GM15510 (cell line): ENCODE results near the gene WDR45.

Experiments
- POLR2A ChIP-seq: IDR thresholded peaks from 3 replicates; pipeline ENCODE4 v1.6.1; 2011; ENCODE audit warnings: borderline replicate concordance; ENCODE audit not compliant: insufficient read length; ENCODE audit errors: extremely low read depth

WDR45 gene

DNA sequence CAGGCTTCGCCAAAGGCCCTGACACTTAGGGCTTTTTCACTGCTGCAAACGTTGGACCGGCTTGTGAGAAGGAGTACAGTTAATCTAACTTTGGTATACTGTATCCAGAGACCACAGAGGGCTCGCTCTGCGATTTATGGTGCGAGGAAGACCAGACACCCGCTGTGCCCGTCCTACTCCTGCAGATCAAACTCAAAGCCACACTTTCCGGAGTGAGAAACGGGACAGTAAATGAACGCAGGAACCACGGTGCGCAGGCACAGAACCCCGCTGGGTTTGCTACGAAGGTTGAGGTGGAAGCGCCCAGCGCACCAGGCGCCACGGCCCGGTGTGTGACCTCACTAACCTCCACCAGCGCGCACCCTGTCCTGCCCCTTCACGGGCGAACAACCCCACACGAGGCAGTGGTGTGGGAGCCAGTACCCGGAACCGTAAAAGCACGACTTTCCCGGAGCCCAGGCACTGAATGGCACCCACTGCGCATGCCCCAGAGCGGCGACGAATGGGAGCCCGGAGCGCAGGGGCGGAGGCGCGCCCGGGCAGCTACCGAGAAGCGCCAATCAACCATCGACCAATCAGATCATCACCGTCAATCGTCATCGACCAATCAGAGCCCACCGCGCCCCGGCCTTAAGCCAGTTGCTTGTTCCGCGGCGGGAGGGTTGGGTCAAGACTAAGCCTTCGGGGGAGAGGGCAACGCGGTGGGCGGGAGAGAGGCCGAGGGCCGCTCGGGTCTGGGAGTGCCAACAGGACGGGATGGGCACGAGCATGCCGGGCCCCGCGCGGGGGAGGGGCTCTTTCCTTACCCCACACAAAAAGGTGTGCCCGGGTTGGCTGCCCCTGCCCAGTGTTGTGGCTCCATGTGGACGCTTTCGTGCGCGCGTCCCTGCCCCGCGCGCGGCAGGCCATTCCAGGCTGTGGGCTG lies 21.3 kb upstream of the WDR45 start:
- TF ChIP-seq POLR2A: peak; percentile 71

DNA sequence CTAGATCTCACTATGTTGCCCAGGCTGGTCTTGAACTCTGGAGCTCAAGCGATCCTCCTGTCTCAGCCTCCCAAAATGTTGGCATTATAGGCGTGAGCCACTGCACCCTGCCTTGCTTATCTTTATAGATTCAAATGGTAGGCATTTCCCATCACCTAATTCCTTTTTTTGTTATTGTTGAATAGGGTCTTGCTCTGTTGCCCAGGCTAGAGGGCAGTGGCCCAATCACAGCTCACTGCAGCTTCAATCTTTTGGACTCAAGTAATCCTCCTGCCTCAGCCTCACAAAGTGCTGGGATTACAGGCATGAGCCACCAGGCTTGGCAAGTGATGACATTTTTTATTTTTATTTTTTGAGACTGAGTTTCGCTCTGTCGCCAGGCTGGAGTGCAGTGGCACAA lies 16.7 kb upstream of the WDR45 start:
- no peak for TF ChIP-seq POLR2A

DNA sequence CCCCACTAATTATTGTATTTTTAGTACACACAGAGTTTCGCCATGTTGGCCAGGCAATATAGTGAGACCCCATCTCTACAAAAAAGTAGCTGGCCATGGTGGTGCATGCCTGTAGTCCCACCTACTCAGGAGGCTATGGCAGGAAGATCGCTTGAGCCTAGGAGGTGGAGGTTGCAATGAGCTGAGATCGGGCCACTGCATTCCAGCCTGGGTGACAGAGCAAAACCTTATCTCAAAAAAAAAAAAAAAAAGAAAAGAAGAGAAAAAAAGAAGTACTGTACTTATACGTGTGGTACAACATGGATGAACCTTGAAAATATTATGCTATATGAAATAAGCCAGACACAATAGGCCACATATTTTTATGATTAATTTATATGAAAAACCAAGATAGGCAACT lies 9.9 kb upstream of the WDR45 start:
- no peak for TF ChIP-seq POLR2A

DNA sequence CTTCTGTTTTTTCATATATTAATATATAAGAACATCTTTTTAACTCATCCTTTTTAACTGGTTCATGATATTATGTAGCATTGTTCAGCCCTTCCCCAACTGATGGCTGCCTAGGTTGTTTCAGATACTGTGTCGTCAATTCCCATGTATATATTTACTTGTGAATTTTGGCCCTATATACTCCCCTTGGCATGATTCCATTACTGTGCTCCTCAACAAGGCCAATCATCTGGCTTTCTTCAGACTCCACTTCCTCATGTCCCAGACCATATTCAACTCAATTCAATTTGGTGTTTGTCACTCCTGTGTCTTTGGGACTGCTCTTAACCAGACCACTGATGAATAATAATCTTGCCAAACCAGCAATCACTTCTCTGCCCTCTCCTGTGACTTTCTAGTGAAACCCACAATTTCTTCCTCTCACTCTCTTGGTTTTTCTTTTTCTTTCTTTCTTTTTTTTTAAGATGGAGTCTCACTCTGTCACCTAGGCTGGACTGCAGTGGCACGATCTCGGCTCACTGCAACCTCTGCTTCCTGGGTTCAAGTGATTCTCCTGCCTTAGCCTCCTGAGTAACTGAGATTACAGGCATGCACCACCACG lies 2.7 kb upstream of the WDR45 start:
- no peak for TF ChIP-seq POLR2A

DNA sequence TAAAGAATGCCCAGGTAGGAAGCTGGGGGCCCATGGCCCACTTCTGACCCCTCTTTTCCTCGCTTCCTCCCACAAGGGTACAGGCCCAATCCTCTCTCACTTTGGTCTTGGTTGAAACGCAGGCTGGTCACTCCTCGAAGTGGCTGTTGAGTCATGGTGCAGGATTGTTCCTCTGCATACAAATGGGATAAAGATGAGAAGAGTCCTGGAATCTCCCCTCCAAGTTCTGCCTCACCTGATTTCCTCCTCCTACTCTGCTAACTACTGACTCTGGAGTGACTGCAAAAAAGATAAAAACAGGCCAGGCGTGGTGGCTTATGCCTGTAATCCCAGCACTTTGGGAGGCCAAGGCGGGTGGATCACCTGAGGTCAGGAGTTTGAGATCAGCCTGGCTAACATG lies 1.7 kb downstream of the WDR45 start:
- no peak for TF ChIP-seq POLR2A

DNA sequence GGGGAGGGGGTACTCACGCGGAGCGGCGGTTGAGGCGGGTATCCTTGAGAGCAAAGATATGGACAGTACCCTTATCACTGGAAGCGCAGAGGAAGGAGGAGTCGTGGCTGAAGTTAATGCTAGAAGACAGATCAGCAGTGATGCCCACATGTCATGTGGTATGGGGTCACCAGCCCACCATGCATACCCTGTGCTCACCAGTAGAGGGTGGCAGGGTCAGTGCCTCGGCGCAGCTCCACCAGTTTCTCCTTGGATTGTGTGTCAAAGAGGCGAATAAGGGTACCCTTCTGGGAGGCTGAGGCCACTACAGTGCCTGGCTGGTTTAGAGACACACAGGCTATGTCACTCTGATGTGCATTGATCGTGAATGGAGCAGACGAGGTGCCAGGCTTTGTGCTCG lies 4.3 kb downstream of the WDR45 start:
- TF ChIP-seq POLR2A: no peak

DNA sequence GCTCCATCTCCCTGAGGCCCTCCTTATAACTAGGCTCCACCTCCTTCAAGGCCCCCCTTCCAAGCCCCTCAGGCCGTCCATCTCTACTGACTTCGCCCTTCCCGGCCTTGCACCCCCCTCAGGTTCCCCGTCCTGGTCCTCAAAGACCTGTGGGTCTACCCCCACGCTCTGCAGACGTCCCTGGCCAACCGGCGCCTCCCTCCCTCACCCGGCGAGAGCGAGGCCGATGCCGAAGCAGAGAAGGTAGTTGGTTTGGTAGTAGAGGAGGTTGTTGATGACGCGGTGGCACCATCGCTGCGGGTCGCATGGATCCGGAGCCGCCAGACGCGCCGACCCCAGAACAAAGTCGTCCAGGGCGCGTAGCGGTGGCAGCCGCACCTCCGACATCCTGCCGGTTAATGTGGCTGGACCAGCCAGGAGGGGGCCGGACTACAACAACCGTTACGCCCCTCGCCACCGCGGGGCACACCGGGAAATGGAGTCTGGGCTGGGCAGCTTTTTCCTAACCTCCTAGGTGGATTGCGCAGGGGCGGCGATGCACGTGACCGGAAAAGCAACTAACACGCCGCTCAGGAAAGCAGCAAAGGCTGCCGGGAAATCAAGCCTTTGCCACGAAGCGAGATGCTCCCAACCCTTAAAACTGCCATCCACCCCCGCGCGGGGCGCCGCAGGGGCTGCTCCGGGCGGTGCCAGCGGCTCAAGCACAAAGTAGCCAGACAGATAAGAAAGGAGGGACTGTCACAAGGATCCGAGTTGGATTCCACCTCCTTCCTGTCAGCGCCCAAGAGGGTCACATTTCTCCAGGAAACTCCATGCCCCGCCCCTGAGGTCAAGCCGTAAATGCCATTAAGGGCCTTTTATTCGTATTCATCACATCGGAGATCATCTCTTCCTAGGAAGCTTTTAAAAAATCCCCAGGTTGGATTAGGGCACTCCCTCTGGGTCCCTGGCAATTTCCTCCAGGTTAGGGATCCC lies 5.8 kb downstream of the WDR45 start, which contains the start of gene PRAF2:
Gene PRAF2 (minus strand): TSS at position 402 of the 975 bp plus-strand sequence. CDS start 15 bp downstream, at position 387.
- peak; percentile 55 for TF ChIP-seq POLR2A

DNA sequence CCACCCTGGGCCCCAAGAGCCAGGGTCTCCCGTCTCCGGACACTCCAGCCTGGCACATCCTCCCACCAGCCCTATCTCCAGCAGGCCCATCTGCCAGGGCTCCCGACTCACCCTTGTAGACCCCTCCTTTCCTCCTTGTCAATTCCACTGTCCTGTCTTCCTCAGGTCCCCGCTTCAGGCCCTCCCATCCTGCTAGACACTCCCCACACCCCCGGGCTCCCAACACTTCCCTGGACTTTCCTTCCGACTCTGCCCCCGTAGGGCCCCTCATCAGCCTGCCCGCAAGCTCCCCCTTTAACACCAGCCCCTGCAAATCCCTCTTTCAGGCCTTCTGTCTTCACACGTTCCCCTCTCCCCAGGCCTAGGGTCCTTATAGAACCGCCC lies 7.0 kb downstream of the WDR45 start:
- no peak for TF ChIP-seq POLR2A

DNA sequence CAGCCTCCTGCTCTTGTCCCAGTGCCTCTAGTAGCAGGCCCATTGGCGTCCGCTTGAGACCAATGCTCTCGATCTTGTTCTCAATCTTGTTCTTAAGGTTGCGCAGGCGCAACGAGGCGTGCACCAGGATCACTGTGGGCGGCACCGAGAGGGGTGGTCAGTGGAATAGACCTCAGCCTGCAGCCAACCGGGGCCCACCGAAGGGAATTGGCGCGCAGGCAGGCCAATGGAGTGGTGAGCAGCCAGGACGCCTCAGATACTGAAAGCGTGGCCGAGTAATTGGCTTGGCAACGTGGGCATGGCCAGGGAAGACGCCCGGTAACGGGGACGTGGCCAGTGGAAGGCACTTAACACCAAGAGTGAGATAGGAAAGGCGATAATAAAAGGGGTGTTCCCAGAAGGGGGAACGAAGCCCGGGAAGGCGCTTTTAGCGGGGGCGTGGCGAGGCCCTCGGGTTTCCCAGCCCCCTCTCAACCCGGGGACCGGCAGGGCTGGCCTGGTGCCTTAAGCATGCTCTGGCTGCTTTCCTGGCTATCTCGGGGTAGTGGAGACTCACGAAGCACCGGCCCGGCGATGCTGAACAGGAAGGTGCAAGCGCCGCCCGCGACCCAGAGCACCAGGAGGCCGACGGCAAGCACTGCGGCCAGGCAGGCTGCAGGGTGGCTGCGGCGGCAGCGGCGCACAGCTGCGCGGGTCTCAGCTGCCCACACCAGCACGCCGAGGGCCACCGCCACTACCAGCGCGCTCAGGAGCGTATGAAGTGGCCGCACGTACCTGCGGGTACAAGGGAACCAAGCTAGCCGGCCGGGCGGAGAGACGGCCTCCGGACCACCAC lies 7.6 kb downstream of the WDR45 start:
- TF ChIP-seq POLR2A: no peak

DNA sequence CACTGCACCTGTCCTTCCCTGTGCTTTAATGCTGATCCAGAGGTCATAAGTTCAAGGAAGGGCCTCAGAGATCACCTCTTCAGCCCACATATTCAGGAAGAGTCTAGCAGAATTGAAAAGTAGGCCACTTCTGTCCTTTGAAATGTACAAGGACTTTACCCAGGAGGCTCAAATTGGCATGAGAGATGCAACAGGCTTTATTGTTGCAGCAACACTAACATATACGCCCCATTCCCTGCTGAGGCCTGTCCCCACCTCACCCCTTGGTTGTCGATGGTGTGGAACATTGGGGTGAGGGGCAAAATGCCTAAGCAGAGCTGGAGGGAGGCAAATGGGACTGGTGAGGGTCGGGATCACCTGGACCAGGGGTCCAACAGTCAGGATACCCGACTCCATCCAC lies 8.7 kb downstream of the WDR45 start:
- no peak for TF ChIP-seq POLR2A

DNA sequence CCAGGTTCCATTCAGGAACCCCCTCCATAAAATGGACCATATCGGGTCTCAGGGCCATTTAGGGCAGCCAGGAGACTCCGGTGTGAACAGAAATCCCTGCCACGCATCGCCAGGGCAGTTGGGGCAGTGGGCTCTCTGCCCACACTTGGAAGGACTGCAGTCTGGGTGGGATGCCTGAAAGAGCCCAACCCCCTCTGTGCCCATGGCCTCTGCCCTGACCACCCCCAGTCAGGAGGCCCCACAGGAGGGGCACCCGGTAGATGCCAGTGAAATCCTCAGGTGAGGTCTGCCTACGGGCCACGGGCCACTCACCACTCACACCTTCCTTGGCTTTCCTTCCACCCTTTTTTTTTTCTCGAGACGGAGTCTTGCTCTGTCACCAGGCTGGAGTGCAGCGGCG lies 10.6 kb downstream of the WDR45 start:
- TF ChIP-seq POLR2A: no peak

DNA sequence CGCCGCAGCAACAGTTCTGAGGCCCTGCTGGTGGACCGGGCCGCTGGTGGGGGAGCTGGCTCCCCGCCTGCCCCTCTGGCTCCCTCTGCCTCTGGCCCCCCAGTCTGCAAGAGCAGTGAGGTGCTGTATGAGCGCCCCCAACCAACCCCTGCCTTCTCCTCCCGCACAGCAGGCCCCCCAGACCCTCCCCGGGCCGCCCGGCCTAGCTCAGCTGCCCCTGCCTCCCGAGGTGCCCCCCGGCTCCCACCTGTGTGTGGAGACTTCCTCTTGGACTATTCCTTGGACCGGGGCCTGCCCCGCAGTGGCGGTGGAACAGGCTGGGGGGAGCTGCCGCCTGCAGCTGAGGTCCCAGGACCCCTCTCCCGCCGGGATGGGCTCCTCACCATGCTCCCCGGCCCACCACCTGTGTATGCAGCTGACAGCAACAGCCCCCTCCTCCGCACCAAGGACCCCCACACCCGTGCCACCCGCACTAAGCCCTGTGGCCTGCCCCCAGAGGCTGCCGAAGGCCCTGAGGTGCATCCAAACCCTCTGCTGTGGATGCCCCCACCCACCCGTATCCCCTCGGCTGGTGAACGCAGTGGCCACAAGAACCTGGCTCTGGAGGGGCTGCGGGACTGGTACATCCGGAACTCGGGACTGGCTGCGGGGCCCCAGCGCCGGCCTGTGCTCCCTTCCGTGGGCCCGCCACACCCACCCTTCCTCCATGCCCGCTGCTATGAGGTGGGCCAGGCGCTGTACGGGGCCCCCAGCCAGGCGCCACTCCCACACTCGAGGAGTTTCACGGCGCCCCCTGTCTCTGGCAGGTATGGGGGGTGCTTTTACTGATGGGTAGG lies 12.2 kb downstream of the WDR45 start:
- no peak for TF ChIP-seq POLR2A

DNA sequence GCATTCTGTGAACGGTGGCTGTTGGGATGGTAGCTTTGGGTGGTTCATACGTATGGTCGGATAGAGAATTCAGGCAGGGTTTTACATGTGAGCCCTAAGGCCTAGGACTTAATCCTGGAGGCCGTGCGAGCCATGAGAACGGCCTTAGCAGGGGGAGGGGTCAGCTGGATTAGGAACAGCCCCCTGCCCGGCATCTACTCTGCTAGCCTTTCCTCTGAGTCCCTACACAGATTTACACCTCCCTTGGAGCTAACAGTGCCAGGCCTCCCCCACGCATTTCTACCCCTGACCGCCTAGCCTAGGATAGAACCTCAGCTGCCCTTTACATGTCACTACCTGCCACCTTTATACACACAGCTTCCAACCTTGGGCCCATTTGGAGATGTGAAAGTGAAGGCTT lies 13.0 kb downstream of the WDR45 start:
- TF ChIP-seq POLR2A: no peak
